Measurements from ENCODE around the gene PAPSS1.
"Not testable (repeated sequence)": the region's sequence is repeated elsewhere in the genome, so short reads cannot be mapped to it uniquely, and the experiment has no call there.

The PAPSS1 gene

DNA sequence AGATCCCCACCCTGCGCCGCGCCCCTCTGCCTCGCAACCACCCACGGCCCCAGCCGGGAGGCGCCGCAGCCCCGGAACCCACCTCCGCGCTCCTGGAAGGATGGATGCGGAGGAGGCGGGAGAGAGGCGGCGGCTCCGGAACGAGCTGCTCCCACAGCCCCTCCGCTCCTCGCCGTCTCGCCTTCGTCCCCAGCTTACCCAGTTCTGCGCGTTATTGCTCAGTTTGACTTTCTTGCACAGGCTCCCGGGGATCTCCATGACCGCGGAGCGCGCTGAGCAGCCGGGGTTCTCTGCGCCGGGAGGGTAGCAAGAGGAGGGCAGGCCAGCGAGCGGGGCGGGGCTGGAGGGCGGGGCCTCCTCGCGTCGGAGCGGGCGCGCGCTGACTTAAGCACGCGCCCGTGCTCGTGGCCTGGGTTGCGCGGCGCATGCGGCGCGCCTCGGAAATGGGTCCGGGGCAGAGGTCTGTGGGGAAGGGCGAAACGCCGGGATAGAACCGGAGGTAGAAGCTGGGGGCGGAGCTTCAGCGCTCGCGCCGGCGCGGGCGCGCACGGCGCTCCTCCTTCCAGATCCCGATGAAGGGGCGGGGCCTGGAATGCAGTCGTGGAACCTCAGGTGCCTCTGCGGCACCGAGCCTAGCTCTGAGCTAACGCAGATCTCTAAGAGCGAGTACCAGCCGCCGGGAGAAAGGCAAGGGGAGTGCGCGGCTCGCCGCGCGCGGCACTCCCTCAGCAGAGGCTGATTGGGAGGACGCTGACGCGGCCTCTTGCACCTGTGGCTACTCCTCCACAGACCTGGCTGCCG lies at the start of gene PAPSS1:
Gene PAPSS1 (minus strand): TSS at position 313 of the 801 bp plus-strand sequence. CDS start 55 bp downstream, at position 258.
- peak; percentile 90 for DNase-seq

DNA sequence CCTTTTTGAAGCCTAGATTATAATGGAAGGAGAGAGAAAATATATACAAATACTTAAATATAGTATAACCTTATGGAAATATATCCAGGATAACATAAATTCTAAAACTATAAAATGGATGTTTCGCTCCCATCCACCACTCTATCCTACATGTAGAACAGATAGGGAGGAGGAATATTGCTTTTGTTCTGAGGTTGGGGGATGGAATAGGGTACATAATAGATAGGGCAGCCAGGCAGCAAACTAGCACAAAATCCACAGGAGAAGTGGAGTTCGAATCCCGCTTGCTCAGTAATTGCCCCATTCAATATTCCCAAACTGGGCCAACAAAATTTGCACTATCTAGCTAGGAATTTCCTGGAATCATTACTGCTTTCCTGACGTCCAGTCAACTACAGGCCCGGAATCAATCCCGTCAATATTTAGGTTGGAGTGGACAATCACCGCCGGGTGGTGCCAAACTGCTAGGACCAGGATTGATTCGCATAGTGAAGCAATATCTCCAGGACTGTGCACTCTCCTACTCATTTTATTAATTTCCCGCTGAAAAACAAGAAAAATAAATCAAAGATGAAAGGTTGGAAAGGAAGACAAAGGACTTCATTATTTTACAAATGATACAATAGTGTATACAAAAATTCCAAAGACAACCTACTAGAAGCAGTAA lies 40.4 kb upstream of the PAPSS1 start:
- no peak for DNase-seq

DNA sequence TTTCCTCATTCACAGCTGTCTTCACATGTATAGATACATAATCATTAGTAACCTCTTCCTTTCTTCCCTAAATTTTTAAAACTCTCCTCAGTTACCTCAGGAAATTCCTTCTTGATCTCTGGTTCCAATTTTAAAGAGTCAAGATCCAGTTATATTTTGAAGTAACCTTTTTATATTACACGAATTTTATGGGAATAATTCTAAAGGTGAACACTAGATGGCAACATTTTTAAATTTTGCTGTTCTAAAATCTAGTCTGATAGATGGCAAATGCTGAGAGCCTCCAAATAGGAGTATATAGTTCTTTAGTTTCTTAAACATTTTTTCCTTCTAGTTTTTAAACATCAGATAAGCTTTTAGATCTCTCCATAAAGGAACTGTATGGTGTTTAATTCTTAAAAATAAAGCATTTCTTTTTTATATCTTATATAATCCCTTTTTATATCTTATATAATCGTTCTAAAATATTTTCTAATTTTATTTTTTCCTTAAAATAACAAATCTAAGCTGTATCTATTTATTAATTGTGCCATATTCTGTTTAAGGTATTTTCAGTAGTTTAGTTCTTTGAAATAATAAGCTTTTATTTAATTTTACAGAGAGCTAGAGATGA lies 37.9 kb upstream of the PAPSS1 start:
- peak; percentile 5 for DNase-seq

DNA sequence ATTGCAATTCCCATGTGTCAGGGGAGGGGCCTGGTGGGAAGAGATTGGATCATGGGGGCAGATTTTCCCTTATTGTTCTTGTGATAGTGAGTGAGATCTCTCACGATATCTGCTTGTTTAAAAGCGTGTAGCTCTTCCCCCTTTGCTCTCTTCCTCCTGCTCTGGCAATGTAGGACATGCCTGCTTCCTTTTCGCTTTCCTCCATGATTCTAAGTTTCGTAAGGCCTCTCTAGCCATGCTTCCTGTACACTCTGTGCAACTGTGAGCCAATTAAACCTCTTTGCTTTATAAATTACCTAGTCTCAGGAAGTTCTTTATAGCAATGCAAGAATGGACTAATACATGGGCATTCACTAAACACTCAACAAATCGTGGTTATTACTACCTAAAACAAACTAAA lies 37.2 kb upstream of the PAPSS1 start:
- no peak for DNase-seq

DNA sequence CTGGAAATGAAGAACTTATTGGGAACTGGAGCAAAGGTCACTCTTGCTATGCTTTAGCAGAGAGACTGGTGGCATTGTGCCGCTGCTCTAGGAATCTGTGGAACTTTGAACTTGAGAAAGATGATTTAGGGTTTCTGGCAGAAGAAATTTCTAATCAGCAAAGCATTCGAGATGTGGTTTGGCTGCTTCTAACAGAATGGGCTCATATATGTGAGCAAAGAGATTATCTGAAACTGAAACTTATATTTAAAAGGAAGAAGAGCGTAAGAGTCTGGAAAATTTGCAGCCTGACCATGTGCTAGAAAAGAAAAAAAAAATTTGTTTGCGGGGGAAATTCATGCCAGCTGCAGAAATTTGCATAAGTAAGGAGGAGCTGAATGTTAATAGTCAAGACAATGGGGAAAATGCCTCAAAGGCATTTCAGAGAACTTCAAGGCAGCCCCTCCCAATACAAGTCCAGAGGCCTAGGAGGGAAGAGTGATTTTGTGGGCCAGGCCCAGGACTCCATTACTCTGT lies 35.9 kb upstream of the PAPSS1 start:
- DNase-seq = no peak

DNA sequence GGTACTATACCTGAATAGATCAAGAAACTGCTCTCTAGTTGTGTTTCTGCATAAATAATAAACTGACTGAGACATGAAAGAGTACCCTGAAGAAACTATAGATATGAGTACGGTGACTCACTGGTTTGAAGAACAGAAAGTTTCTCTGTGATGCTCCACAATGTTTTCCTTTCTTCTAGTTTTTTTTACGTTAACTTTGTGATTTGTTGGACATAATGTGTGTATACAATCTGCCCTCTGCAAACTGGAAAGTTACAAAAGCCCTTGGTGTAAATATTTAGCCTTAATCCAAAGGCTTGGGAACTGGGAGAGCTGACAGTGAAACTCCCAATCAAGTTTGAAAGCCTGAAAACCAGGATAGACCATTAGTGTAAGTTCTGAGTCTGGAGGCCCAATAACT lies 31.6 kb upstream of the PAPSS1 start:
- no peak for DNase-seq

DNA sequence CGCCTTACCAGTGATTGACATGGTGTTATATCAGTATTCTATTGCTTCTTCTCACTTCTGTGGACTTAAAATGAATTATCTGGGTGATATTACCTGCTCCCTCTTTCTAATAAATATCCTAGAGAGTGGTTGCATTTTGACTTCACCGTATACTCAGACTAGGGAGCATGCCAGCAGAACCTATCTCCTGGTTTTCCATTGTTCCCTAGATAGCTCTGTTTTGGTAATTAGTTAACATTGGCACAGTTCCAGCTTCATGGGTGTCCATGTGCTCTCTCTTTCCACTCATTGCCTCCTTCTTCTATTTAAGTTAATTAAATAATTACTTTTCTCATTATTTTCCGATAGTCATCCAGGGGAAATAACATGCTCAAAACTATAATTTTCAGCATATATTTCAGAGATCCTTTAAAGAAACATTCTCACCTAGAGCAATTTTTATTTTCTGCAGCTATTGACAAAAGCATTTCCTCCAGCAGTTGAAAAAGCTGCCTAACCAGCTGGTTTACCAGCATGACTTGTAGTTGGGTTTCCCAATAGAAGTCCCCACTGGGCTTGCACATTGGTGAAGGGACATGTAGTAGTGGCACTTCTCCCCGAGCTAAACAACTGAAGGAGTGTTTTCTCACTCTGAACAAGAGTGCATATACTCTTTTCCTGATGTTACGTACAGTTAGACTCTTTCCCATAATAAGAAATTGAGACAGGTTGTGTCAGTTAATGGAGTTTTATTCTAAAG lies 27.9 kb upstream of the PAPSS1 start:
- DNase-seq = no peak

DNA sequence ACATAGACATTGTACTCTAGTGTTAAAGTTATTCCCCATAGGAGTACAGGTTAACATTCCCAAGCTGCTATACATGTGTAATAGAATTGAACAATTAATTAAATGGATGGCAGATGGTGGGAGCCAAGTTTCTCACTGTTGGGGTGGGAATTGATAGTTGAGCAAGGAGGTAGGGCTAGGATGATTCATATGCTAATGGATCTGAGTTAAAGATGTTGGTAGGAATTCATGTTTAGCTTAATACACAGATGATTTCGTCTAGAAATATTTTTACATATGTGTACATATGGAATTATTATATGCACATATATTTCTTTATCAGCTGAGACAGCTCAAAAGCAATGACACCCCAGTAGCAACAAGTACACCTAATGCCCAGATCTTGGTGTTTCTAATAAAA lies 26.1 kb upstream of the PAPSS1 start:
- DNase-seq = no peak

DNA sequence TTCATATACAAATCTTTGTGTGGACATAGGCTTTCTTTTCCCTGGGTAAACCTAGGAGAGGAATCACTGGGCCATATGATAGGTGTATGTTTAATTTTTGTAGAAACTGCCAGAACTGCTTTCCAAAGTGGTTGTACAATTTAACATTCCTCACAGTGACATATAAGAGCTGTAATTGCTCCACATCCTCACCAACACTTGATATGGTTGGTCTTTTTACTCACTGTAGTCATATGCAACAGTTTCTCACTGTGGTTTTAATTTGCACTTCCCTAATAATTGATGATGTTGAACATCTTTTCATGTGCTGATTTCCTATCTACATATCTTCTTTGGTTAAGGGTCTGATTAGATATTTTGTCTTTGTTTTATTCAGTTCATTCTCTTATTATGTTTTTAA lies 24.5 kb upstream of the PAPSS1 start:
- no peak for DNase-seq

DNA sequence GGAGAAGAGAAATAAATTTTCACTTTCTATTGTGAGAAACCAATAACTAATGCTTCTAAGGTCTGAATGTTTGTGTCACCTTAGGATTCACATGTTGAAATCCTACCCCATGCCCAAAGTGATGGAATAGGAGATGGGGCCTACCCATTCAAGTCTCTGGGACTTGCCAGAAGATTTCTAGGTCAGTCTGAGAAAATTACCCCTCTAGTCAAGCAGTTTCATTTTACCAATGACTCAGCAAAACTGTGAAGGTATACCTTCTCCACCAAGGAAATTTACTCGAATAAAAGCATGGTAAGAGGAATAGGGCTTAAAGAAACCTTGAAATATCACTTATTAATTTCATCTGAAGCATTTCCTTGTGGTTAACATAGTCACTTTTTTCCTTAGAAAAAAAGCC lies 23.5 kb upstream of the PAPSS1 start:
- DNase-seq = no peak

DNA sequence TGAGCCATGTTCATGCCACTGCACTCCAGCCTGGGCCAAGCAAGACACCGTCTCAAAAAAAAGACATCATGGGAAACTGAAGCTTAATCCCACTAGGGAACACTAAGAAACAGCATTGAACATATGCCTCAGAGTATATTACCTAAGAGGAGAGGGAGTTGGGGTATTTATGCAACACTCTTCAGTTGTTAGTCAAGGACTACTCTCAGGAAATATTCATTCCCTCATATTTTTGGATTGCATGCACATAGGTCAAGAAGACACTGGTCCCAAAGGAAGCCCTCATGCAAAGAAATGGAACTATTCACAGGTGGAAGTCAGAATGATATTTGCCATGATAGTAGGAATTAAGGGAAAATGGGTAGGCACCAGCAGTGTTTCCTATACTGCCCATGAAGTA lies 22.8 kb upstream of the PAPSS1 start:
- DNase-seq = no peak

DNA sequence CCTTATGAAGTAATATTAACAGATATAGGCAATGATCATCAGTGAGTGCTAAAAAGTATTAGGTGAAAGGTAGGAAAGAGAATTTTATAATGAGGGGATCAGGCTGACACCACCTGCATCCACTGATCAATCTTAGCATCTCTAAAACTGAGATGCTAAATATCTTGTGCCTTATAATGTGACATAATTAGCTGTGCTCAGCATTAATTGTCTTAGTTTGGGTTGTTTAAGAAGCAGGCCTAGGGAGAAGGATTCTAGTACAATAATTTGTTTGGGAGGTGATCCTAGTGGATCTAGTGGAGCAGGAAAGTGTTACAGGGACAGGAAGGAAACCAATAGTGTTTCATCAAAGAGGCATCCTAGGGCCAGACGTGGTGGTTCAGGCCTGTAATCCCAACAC lies 22.2 kb upstream of the PAPSS1 start:
- no peak for DNase-seq

DNA sequence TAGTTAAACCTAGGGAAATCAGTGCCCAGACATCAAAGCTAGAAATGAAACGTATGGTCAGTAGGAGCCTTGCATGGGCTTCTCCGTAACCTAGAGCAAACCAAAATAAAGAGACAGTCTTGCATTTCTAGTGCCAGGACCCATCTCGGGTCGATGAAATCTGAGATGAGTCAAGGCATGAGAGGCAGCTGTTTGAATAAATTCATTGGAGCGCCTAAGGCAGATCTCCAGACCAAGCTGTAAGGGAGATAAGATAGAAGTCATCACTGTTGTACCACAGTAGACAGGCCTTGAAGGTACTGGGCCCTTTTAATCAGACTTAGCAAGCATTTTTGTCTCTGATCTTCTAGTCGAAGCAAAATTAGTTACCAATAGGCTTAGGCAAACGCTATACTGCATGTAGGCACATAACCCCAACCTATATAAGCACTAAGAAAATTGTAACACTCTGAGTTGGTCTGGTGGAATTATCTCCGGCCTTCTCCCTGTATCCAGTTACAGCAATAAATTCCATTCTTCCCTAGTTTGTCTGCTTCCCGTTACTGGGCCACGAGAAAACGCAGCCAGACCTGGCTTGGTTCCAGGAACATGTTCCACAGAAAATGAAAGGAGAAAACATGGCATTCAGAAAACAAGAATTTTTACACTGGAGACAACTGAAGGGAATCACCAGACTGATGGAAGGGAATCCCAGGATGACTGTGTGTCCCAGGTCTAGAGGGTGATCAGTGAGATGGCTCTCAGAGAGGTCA lies 21.1 kb upstream of the PAPSS1 start:
- peak; percentile 20 for DNase-seq

DNA sequence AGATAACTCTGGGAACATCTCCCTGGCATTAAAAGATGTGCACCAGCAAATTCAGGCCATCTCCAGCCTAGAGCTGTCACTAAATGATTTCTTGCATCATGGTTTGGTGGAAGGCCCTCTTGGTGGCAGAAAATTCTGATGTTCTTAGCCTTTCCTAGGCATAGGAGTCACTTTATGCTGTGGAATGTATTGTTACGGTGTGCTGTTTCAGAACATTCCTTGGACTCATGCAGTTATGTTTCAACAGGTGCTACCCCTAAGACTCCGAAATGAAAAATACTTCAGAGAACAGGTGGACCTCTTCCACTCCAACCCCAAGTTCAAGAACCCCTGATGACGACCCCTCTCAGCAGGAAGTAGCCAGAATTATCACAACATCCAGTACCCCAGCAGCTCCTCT lies 20.3 kb upstream of the PAPSS1 start:
- no peak for DNase-seq

DNA sequence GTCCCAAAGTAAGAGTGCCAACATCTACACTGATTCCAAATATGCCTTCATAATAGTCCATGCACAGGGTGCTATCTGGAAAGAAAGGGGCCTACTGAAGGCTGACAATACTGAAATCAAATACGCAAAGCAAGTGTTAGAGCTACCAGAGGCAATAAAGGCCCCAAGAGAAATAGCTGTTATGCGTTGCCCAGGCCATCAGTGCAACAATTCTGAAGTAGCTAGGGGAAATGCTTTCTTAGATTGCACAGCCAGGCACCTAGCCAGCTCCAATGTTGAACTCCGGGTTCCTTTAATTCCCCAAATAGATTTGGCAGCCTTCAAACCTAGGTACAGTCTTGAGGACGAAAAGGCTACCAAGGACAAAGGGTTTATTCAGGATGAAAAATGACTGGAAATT lies 17.4 kb upstream of the PAPSS1 start:
- no peak for DNase-seq

DNA sequence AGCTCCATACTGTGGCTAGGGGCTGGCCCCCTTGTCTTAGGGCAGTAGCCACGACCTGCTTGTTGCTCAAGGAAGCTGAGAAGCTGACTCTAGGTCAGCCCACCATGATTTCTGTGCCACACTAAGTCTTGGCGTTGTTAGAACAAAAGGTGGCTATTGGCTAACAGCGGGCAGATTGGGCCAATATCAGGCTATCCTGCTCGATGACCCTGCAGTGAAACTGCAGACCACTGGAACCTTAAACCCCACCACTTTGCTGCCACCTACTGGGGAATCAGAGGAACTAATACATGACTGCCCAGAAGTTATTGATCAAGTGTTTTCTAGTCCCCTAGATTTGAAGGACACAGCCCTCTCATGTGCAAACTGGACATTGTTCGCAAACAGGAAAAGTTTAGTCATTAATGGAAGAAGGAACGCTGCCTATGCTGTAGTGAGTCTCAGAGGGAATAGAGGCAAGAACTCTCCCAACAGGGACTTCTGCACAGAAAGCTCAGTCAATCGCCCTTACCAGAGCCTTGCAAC lies 17.0 kb upstream of the PAPSS1 start:
- DNase-seq = peak; percentile 12

DNA sequence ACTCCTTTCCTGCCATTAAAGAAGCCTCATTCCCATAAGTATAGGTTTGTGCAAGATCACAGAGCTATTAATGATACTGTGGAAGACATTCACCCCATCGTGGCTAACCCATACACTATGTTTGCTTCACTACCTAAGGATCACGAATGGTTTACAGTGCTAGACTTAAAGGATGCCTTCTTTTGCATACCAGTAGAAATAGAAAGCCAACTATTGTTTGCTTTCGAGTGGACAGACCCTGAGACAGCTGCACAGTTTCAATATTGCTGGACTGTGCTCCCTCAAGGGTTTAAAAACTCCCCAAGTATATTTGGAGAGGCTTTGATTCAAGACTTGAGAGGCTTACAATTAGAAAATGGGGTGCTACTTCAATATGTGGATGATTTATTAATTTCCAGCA lies 16.0 kb upstream of the PAPSS1 start:
- DNase-seq = no peak

DNA sequence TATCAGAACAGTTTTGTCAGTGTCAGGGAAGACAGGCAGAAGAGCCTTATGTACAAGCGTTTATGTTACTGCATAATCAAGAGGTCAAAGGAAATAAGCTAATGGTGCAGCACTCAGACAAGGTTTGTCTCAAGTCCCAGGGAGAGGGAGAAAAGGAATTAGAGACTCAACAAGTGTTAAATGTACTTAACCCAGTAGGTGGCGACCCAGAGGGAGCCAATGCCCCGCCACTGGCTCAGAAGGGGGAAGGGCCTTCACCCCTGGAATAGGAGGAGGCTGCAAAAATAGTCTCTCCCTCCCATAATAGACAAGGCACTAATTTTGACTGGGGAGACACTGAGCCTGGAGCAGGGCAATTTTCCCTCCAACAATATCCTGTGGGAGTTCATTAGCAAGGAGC lies 14.1 kb upstream of the PAPSS1 start:
- peak; percentile 7 for DNase-seq

DNA sequence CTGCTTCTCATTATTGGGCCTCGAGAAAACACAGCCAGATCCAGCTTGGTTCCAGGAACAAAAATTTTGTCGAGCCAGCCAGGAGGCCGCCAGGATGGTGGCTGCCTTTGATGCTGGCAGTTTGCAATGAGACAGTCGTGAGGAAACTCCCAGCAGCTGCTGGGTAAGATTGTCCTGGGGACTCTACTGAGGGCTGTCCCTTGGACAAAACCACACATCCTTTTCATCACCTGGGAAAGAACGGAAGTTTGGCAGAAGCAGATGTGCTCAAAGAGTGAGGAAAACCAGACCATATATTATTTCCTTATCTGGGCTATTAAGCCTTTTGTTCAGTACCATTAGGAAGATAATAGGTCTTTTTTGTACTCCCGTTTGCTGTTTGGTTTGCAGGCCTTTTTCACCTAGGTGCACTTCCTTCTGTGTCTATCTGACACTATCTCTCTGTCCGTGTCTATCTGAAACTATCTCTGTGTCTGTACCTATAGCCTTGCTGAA lies 13.4 kb upstream of the PAPSS1 start:
- no peak for DNase-seq

DNA sequence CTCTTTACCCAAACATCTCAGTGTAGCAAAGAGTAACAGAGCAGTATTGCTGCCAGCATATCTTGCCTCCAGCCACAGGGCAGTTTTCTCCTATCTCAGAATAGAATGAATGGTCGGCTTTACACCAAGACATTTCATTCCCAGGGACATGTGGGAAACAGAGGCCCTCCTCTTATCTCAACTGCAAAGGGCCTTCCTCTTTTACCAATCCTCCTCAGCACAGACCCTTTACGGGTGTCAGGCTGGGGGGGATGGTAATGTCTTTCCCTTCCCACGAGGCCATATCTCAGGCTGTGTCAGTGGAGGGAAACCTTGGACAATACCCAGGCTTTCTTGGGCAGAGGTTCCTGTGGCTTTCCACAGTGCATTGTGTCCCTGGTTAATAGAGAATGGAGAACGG lies 9.0 kb upstream of the PAPSS1 start:
- DNase-seq = not testable (repeated sequence)

DNA sequence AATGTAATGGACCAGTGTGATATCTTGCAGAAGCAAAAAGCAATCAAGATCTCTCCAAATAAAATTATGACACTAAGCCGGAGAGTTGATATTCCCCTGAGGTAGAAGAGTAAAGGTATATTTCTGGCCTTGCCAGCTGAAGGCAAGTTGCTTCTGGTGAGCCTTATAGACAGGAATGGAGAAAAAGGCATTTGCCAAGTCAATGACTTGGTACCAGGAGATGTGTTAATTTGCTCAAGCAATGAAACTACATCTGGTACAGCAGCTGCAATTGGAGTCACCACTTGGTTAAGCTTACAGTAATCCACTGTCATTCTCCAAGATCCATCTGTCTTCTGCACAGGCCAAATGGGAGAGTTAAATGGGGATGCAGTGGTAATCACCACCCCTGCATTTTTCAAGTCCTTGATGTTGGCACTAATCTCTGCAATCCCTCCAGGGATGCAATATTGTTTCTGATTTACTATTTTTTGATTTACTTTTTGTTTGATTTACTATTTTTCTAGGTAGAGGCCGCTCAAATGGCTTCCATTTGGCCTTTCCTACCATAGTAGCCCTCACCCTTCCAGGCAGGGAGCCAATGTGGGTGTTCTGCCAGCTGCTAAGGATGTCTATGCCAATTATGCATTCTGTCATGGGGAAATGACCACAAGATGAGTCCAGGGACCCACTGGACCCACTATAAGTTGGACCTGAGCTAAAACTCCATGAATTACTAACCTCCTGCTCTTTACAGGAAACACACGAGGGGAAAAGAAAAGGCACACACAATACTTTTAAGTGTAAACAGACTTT lies 6.3 kb upstream of the PAPSS1 start:
- not testable (repeated sequence) for DNase-seq

Measured in HCEC 1CT (cell line).